NCI-H187 treated with DMSO at 0.1 percent for 48 hours (cell line): ENCODE data around the gene KIFAP3.
"Not testable (repeated sequence)": the region's sequence is repeated elsewhere in the genome, so short reads cannot be mapped to it uniquely, and the experiment has no call there.

ENCODE experiments used
- DNase-seq: peaks from one replicate; lab custom pipeline; 2025; lab: John Stamatoyannopoulos, UW

KIFAP3 gene

GRCh38 chr1:170063109-170063826, 11.2 kb downstream of the KIFAP3 start:
- no peak for DNase-seq

- not testable (repeated sequence) for DNase-seq
Measured at GRCh38 chr1:170061676-170062075, 12.8 kb downstream of the KIFAP3 start.

- not testable (repeated sequence) for DNase-seq
Measured at GRCh38 chr1:170060015-170060520, 14.4 kb downstream of the KIFAP3 start.

GRCh38 chr1:170049176-170049800, 25.2 kb downstream of the KIFAP3 start:
- DNase-seq = no peak

- no peak for DNase-seq
Measured at GRCh38 chr1:170048515-170048914, 26.0 kb downstream of the KIFAP3 start.

GRCh38 chr1:170044187-170044586, 30.3 kb downstream of the KIFAP3 start:
- no peak for DNase-seq

- no peak for DNase-seq
Measured at GRCh38 chr1:170041423-170042192, 32.9 kb downstream of the KIFAP3 start.

GRCh38 chr1:170032531-170033280, 41.8 kb downstream of the KIFAP3 start:
- DNase-seq = no peak

GRCh38 chr1:170030212-170030611, 44.3 kb downstream of the KIFAP3 start:
- no peak for DNase-seq

GRCh38 chr1:170027760-170028159, 46.7 kb downstream of the KIFAP3 start:
- no peak for DNase-seq

- no peak for DNase-seq
Measured at GRCh38 chr1:170020859-170021258, 53.6 kb downstream of the KIFAP3 start.

- DNase-seq = no peak
Measured at GRCh38 chr1:170017478-170017877, 57.0 kb downstream of the KIFAP3 start.

- DNase-seq = no peak
Measured at GRCh38 chr1:170012920-170013319, 61.6 kb downstream of the KIFAP3 start.

GRCh38 chr1:170010443-170010842, 64.1 kb downstream of the KIFAP3 start:
- DNase-seq = no peak

- no peak for DNase-seq
Measured at GRCh38 chr1:170009551-170009950, 64.9 kb downstream of the KIFAP3 start.

GRCh38 chr1:170008745-170009144, 65.8 kb downstream of the KIFAP3 start:
- DNase-seq = not testable (repeated sequence)

GRCh38 chr1:170003270-170003835, 71.1 kb downstream of the KIFAP3 start:
- not testable (repeated sequence) for DNase-seq

- no peak for DNase-seq
Measured at GRCh38 chr1:170001266-170001665, 73.2 kb downstream of the KIFAP3 start.

GRCh38 chr1:169999761-170000160, 74.7 kb downstream of the KIFAP3 start:
- DNase-seq = no peak

GRCh38 chr1:169999331-169999741, 75.2 kb downstream of the KIFAP3 start:
- no peak for DNase-seq

- no peak for DNase-seq
Measured at GRCh38 chr1:169995993-169996392, 78.5 kb downstream of the KIFAP3 start.

- no peak for DNase-seq
Measured at GRCh38 chr1:169989246-169989645, 85.2 kb downstream of the KIFAP3 start.
